Stimulated activated CD4-positive, alpha-beta T cell treated with anti-CD3 and anti-CD28 coated beads, Interleukin-12 subunit alpha, Interleukin-12 subunit beta, amount 100 ng/mL, for 48 hours (primary cell): ENCODE measurements around the gene MPP3.
A peak's percentile ranks its signal among the peaks of the same experiment; 100 is the strongest.
"Not testable (repeated sequence)": the region's sequence is repeated elsewhere in the genome, so short reads cannot be mapped to it uniquely, and the experiment has no call there.

ENCODE experiments used
- DNase-seq, 3 donors: peaks; one replicate each; pipeline ENCODE4 v3.0.0-alpha.2; 2020; ENCODE audit warnings: low read depth in 2 of 3, low spot score in 1 of 3

MPP3 gene

GRCh38 chr17:43864161-43864984 is 31.4 kb upstream of the MPP3 start:
- DNase-seq: no peak

GRCh38 chr17:43861960-43862359 is 29.0 kb upstream of the MPP3 start:
- no peak for DNase-seq

DNA sequence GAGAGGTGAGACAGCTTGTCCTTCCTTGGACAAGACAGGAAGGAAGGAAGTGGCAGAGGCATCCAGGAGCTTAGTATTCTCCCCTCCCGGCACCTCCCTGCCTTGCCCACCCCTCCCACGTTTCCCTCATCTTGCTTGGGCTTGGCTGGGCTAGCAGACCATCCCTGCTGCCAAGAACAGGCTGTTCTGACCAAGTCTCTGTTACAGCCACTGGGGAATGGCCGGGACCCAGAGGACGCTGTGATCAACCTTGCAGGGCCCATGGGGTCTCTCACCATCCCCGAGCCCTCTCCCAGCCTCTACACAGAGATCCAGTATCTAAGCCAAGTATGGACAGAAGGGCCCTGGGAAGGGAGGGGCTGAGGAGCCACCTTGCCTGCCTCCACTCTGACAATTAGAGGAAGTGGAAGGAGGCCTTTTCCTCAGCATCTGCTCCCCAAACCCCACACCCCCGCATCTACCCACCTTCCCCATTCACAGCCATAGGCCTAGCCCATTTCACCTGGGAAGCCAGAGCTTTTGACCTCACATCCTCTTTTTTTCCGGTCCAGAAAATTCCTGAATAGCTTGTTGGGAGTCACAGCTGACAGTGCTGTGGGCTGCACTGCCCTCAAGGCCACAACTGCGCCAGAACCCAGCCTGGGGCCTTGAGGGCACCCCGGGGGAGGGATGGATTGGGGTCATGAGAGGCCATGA is 28.1 kb upstream of the MPP3 start:
- DNase-seq: no peak

DNA sequence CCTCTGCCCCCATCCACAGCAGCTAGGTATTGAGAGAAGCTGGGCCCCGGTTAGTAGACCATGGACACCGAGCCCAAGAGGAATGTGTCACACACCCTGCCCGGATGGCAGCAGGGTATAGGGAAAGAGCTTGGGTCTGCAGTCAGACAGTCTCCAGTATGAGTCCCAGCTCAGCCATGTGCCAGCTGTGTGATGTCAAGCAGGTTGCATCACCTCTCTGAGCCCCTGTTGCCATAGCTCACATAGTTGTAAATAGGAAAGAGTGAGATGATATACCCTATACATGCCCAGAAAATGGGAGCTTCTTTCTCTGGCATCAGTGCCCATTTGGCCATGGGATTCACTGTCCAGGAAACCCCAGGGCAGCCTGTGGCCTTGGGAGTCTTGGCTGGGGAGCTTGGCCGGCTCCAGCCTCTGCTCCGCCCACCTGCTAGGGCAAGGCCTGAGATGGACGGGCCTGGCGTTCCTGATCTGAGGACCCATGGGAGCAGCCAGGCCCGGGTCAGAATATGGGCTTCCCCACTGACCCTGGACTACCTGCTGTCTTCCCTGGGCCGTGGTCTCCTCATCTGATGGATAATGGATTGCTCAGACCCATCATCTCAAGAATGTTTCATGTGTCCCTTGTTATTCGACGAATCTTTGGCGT is 27.3 kb upstream of the MPP3 start:
- no peak for DNase-seq

GRCh38 chr17:43857957-43858600 is 25.1 kb upstream of the MPP3 start:
- no peak for DNase-seq

DNA sequence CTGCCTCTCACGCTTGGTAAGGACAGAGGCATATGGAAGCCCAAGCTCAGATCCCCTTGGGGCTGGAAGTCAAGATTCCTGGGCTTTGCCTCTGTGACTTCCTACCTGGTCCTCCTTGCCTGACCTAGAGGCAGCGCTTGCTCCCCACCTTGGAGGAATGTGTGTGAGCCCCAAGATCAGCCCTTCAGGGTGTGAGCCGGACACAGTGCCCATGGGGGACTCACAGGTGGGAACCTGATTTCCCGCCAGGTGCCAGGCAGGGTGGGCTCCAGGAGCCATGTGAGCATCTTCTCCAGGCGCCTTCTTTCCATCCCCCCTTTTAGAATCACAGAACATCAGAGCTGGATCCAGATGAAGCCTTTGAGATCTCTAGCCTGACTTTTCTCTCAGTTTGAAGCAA is 24.2 kb upstream of the MPP3 start:
- DNase-seq: no peak

DNA sequence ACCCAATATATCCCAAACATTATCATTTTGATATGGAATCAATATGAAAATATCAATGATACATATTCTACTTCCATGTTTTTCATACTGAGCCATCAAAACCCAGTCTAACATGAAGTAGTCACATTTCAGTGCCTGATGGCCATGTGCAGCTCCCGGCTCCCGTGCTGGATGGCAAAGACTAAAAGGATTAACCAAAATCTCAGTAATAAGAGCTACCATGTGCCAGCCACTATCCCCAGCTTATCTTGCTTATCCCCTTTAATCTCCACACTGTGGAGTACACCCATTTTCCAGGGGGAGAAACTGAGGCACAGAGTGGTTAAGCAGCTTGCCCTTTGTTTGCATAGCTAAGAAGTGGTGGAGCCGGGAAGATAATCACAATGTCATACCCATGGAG is 23.2 kb upstream of the MPP3 start:
- DNase-seq: no peak

DNA sequence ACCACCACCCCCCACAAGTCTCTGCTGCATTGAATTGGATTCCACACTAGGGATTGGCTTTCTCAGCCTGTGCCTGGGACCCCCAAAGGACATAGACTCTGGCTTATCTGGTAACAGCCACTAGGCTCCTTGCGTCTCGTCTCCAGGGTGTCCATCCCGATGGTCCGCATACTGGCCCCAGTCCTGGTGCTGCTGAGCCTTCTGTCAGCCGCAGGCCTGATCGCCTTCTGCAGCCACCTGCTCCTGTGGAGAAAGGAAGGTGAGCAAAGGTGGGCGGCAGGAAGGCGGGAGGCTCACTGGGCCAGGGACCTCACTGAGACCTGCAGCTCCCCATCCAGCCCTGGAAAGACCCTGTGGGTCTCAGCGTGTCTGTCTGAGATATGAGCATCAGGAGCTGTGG is 22.1 kb upstream of the MPP3 start:
- DNase-seq: no peak

DNA sequence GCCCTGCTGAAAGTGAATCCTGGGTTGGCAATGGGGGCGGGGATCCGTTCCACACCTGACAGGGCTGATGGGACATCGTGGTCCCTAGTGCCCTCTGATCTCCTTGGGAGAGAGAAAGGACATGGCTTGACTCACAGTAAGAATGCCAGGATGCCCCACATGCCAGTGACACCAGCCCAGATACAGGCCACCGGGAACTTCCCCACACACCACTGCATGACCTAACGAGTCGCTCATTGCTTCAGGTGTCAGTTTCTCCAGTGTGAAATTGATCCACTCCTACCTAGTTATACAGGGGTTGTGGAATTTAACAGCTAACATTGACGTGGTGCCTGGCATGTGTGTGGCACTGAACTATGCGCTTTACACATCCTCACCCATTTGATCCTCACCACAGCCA is 21.6 kb upstream of the MPP3 start:
- DNase-seq: no peak

DNA sequence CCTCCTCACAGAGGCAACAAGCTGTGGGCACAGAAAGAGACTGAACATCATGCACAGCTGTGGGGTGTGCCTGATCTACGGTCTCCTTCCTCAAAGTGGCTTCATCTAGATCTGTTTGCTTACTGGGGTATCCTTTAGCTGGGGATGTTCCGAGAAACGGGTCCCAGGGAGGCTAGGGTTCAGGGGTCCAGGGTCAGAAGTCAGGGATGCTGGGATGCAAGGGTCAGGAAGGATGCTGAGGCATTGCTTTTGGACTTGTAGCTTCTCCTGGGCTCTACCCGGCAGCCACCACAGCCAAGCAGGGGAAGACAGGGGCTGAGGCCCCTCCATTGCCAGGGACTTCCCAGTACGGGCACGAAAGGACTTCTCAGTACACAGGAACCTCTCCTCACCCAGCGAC is 20.6 kb upstream of the MPP3 start:
- no peak for DNase-seq

- DNase-seq: no peak
These were observed 19.6 kb upstream of the MPP3 start for GRCh38 chr17:43852571-43852970.

GRCh38 chr17:43849116-43849515 is 16.2 kb upstream of the MPP3 start:
- no peak for DNase-seq

DNA sequence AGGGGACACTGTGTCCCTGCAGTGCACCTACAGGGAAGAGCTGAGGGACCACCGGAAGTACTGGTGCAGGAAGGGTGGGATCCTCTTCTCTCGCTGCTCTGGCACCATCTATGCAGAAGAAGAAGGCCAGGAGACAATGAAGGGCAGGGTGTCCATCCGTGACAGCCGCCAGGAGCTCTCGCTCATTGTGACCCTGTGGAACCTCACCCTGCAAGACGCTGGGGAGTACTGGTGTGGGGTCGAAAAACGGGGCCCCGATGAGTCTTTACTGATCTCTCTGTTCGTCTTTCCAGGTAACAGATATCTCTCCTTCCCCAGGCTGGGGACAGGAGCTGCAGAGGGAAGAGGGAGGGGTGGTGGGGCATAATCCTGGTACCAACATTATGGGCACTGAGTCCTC is 15.7 kb upstream of the MPP3 start:
- DNase-seq: no peak

- DNase-seq: no peak
These were observed 14.0 kb upstream of the MPP3 start, which contains the start of gene CD300LG for GRCh38 chr17:43846963-43847371. Gene CD300LG (plus strand): TSS chr17:43847176. CDS start chr17:43847217, 41 bp downstream.

- peak; percentile 56 to 87 (median 71) for DNase-seq
These were observed 13.3 kb upstream of the MPP3 start for GRCh38 chr17:43846221-43846712.

GRCh38 chr17:43845766-43846165 is 12.8 kb upstream of the MPP3 start:
- no peak for DNase-seq

- DNase-seq: no peak
These were observed 11.3 kb upstream of the MPP3 start for GRCh38 chr17:43844241-43844640.

DNA sequence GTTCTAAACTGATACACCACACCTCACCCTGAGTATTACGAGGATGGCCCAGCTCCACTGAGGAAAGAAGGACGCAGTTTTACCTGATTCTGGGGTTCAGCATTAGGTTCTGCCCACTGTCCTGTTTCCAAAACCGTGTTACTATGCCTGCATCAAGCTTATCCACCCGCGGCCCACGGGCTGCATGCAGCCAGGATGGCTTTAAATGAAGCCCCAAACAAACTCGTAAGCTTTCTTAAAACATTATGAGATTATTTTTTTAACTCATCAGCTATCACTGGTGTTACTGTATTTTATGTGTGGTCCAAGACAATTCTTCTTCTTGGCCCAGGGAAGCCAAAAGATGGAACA is 10.0 kb upstream of the MPP3 start:
- no peak for DNase-seq

DNA sequence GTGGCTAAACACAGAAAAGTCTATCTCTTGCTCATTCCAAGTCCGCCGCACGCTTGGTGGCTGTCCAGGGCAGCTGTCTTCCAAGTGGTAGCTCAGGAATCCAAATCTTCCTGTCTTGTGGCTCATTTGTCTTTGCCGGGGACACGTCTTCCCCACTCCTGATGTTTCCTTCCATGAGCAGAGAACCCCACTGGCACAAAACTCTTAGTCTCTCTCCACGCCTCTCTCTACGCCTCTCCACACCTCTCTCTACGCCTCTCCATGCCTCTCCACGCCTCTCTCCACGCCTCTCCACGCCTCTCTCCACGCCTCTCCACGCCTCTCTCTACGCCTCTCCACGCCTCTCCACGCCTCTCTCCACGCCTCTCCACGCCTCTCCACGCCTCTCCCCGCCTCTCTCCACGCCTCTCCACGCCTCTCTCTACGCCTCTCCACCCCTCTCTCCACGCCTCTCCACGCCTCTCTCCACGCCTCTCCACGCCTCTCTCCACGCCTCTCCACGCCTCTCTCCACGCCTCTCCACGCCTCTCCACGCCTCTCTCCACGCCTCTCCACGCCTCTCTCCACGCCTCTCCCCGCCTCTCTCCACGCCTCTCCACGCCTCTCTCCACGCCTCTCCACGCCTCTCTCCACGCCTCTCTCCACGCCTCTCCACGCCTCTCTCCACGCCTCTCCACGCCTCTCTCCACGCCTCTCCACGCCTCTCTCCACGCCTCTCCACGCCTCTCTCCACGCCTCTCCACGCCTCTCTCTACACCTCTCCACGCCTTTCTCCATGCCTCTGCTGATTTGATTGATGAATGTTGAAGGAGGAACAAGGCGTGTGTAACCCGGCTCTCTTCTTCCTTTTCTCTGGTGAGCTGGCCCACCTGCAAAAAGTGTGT is 9.4 kb upstream of the MPP3 start:
- not testable (repeated sequence) for DNase-seq

DNA sequence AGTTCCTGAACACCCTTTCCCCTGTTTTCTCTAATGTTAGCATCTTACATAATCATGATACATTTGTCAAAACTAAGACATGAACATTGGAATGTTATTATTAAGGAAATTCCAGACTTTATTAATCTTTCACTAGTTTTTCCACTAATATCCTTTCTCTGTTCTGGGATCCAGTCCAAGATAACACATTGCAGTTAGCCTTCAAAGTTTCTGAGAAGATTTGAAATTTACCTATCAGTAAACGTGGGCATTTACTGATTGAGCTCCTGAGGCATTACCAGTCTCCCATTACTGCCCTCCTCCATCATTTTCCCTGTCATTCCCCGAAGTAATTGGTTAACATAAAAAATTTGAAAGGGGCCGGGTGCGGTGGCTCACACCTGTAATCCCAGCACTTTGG is 8.3 kb upstream of the MPP3 start:
- DNase-seq: no peak

GRCh38 chr17:43840814-43841213 is 7.9 kb upstream of the MPP3 start:
- DNase-seq: no peak
